Activated CD8-positive, alpha-beta T cell treated with anti-CD3 and anti-CD28 coated beads, Interleukin-2, amount 10 ng/mL, durations not matched to agents 7 days and 5 days (primary cell): ENCODE results near the gene PTRH1. TPM values are rescaled to one million over a fixed set of nuclear protein-coding genes. Genes with fewer than 3 reads are reported as not detected.

Source experiments
- ATAC-seq: fragments of 150-1000 bp; cut with Tn5 transposase; one replicate; pipeline ENCODE4 v1.10.0; 2021; ENCODE audit warnings: moderate library complexity
- CTCF ChIA-PET: fragments of 350-600 bp; sonication (Branson Sonifier 250); formaldehyde crosslinking; loops from one replicate; lab custom pipeline; 2021; ENCODE audit warnings: antibody characterized with exemption; lab: Charles Lee
- POLR2A ChIA-PET: fragments of 350-600 bp; sonication (Branson Sonifier 250); formaldehyde crosslinking; loops from one replicate; lab custom pipeline; 2021; ENCODE audit warnings: antibody characterized with exemption; lab: Charles Lee
- DNase-seq: peaks from one replicate; pipeline ENCODE4 v3.0.0-alpha.2; 2020
- H3K27ac Mint-ChIP-seq: one replicate; pipeline ENCODE4 v1.8.0; 2021; ENCODE audit warnings: mild to moderate bottlenecking, mixed read lengths
- H3K27me3 Mint-ChIP-seq: one replicate; pipeline ENCODE4 v1.8.0; 2021; ENCODE audit warnings: low read depth, mixed read lengths
- H3K36me3 Mint-ChIP-seq: one replicate; pipeline ENCODE4 v1.8.0; 2021; ENCODE audit warnings: low read depth, mixed read lengths
- H3K4me1 Mint-ChIP-seq: one replicate; pipeline ENCODE4 v1.8.0; 2021; ENCODE audit warnings: low read depth, mixed read lengths
- H3K4me3 Mint-ChIP-seq: one replicate; pipeline ENCODE4 v1.8.0; 2021; ENCODE audit warnings: mild to moderate bottlenecking, mixed read lengths
- H3K9me3 Mint-ChIP-seq: one replicate; pipeline ENCODE4 v1.8.0; 2022; ENCODE audit warnings: mixed read lengths; ENCODE audit not compliant: insufficient read depth
- total RNA-seq, 2 experiments: library from RNA; stranded (reverse); gene quantifications; one replicate each; pipeline ENCODE4 v1.2.3, GENCODE V29; 2021

PTRH1 gene
- total RNA-seq, 2 experiments from 2014 or later = 10.2 to 14.1 TPM

DNA sequence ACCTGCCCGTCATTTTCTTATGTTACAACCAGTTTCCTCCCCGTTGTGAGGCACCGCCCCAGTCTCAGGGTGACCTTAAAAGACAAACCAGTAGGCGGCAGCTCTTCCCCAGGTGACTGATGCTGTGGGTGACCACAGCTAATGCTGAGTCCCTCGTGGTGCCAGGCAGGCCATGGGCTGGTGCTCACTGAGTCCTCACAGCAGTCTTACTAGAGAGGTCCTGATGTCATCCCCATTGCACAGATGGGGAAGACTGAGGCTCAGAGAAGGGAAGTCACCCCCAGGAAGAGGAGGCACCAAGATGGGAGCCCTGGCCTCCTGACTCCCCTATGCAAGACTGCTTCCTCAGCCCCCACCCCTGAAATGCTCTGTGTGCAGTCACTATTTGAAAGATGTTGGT is 7.7 kb downstream of the PTRH1 start:
- Mint-ChIP-seq H3K27me3 (no peaks in the 10 kb centered on the region), H3K36me3 (peaks cover 3% of the 10 kb centered on the region), H3K4me3 (no peak overlapping the region), H3K4me1 (peaks cover 29% of the 10 kb centered on the region), H3K27ac (no peak overlapping the region), H3K9me3 (no peaks in the 10 kb centered on the region)
- CTCF ChIA-PET = interaction anchor here (1.6 kb wide), 1 partner anchor 27 kb away, joined by 8 read pairs; the partner anchor contains the start of gene TOR2A
- POLR2A ChIA-PET = no interaction called here
- DNase-seq (peak; percentile 57), ATAC-seq (peak; percentile 58)

DNA sequence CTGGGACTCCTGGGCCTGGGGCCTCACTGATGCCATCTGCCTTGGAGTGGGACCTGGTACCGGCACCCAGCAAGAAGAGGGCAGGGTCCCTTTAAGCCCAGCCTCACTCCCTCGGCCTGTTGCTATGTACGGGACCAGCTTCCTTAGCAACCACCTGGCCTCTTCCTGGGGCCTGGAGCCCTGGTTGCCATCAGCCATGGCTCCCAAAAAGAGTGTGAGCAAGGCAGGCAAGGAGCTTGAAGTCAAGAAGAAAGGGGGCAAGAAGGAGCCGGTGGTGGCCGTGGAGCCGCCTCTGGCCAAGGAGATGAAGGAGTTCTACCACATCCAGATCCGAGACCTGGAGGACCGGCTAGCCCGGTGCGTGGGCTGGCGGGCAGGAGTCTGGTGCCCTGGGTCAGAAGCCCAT is 8.6 kb downstream of the PTRH1 start, which contains the start of gene CFAP157:
Gene CFAP157 (plus strand): TSS at position 153 of the 406 bp plus-strand sequence. CDS start 44 bp downstream, at position 197.
- Mint-ChIP-seq H3K27me3 (no peaks in the 10 kb centered on the region), H3K9me3 (no peaks in the 10 kb centered on the region), H3K36me3 (peaks cover 3% of the 10 kb centered on the region), H3K4me3 (no peak within 1 kb of the TSS), H3K4me1 (peaks cover 29% of the 10 kb centered on the region), H3K27ac (no peak within 1 kb of the TSS)
- CTCF ChIA-PET = no interaction called here
- ATAC-seq (no peak), DNase-seq (no peak)
- POLR2A ChIA-PET = interaction anchor here (2.3 kb wide), 1 partner anchor 28 kb away, joined by 8 read pairs; no protein-coding TSS in a partner anchor

DNA sequence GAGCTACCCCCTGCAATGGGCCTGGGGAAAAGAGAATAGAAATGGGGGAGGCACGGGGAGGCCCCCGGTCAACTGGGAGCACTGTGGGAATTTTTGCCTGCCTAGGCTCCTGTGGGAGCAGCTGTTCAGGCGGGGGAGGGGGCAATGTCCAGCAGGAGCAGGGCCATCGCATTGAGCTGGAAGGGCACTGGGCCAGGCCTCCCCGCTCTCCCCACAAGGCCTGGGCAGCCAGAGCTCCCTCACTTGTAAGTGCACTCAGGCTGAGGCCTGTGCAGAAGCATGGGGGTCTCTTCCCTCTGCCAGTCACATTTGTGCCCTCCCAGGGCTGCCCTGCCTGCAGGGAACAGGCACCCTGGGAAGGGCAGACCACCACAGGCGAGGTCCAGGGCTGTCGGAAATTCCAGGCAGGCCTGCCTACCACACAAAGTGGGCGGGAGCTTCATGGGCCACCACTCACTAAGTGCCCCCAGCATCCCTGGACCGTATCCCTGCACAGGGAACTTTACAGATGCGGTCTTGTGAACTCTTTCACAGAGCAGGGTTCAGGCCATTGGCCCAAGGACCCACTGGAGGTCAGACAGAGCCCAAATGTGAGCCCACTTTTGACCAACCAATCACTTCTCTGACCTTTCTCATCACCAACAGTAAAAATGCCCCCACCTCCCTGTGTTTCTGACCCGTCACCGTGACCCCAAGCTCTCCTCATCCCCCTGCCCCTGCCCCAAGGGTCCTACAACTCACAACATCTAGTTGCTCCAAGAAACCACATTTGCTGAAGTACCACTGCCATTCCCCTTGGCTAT is 9.7 kb downstream of the PTRH1 start:
- Mint-ChIP-seq H3K27ac (no peak overlapping the region), H3K4me3 (no peak overlapping the region), H3K36me3 (peaks cover 3% of the 10 kb centered on the region), H3K4me1 (peaks cover 19% of the 10 kb centered on the region), H3K9me3 (no peaks in the 10 kb centered on the region), H3K27me3 (no peaks in the 10 kb centered on the region)
- DNase-seq (no peak), ATAC-seq (no peak)
- ChIA-PET POLR2A (interaction anchor here (0.8 to 2.3 kb wide), 3 partner anchors 9 to 255 kb away, joined by 3 to 8 read pairs (median 8); partner anchors contain the start of genes LRSAM1, PTRH1, RPL12 and TTC16), CTCF (interaction anchor here (1.5 kb wide), 1 partner anchor 29 kb away, joined by 7 read pairs; the partner anchor contains the start of gene TOR2A)

DNA sequence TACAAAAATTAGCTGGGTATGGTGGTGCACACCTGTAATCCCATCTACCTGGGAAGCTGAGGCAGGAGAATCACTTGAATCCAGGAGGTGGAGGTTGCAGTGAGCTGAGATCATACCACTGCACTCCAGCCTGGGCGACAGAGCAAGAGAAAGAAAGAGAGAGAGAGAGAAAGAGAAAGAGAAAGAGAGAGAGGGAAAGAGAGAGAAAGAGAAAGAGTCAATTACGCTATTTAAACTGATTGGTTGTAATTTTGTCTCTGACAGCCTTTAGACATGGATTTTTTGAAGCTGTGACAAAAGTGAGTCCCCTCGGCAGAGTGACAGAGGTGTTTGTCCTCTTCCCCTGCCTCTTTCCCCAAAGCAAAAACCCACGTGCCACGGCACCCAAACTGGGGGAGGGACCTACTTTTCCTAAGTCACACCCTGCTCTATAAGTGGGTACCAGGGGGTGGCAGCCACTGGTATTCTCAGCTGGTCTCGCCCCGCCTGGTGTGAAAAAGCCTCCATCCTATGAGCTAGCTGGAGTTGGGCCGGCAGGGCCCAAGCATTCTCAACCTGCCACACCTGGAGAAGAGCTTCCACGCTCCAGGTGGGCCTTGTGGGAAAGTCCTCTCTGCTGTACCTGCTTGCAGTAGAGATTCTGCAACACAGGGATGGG is 12.0 kb downstream of the PTRH1 start:
- CTCF ChIA-PET = interaction anchor here (0.9 to 1.7 kb wide), 2 partner anchors 31 to 177 kb away, joined by 3 to 4 read pairs; partner anchors contain the start of gene TOR2A
- no peaks in the 10 kb centered on the region for H3K9me3 Mint-ChIP-seq

DNA sequence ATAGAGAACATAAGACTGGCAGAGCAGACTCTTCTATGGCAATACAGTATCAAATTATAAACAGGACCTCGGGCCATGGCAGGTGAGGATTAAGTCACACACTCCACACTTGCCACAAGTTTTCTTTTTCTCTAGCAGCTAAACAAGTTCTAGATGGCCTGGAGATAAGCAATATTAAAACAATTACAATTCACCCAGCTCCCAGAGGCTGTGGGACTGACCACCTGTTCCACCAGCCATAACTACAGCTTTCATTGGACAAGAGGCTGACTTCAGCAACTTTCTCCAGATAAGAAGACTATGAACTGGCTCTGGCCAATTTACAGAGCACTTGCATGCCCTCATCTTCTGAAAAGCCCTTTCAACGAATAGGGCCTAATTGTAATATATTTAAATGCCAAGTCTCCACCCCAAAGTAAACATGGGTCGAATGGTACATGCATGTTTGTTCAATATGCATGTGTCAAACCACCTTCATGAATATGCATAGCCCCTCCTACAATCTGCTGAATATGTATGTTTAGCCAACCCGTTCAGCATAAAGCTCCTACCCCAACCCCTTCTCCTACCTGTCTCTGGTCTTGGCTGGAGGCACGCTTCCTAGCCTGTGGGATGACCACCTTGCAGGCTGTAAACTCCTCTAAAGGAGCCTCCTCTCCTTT is 14.7 kb downstream of the PTRH1 start:
- no peak overlapping the region for H3K27ac Mint-ChIP-seq
- H3K36me3 Mint-ChIP-seq = no peaks in the 10 kb centered on the region
- no peak for ATAC-seq
- no peak overlapping the region for H3K4me3 Mint-ChIP-seq
- H3K9me3 Mint-ChIP-seq = no peaks in the 10 kb centered on the region
- peaks cover 11% of the 10 kb centered on the region for H3K4me1 Mint-ChIP-seq
- no peak for DNase-seq
- POLR2A ChIA-PET = no interaction called here
- H3K27me3 Mint-ChIP-seq = no peaks in the 10 kb centered on the region
- CTCF ChIA-PET = interaction anchor here (1.3 kb wide), 1 partner anchor 34 kb away, joined by 7 read pairs; the partner anchor contains the start of gene TOR2A

More for the DNA sequence above, 12.0 kb downstream of the PTRH1 start:
- ATAC-seq (no peak), DNase-seq (no peak)
- Mint-ChIP-seq H3K4me3 (no peak overlapping the region), H3K27me3 (no peaks in the 10 kb centered on the region), H3K36me3 (no peaks in the 10 kb centered on the region), H3K4me1 (peaks cover 23% of the 10 kb centered on the region), H3K27ac (no peak overlapping the region)
- POLR2A ChIA-PET = interaction anchor here (2.1 kb wide), 1 partner anchor 12 kb away, joined by 8 read pairs; the partner anchor contains the start of genes PTRH1 and TTC16

DNA sequence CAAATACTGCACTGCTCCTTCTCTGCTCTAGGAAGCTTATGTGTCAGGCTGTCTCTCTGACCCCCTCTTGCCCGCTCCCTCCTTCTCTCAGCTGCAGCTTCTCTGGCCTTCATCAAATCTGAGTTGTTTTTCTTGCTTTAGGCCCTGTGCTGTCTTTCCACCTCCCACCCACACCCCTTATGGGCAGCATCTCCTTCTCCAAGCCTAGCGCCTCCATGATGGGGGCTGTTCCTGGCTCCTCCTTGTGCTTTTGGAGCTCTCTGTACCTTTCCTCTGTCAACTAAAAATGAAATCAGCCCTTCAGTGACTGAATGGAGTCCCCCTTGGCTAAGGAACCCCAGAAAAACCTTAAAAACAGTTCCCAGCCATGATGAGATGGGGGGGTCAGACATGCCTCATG is 15.3 kb downstream of the PTRH1 start:
- no peak for ATAC-seq
- DNase-seq = no peak
- Mint-ChIP-seq H3K27me3 (no peaks in the 10 kb centered on the region), H3K9me3 (no peaks in the 10 kb centered on the region), H3K4me3 (no peak overlapping the region), H3K27ac (no peak overlapping the region), H3K36me3 (no peaks in the 10 kb centered on the region), H3K4me1 (peaks cover 11% of the 10 kb centered on the region)
- POLR2A ChIA-PET = no interaction called here
- CTCF ChIA-PET = interaction anchor here (1.3 kb wide), 1 partner anchor 35 kb away, joined by 7 read pairs; the partner anchor contains the start of gene TOR2A

DNA sequence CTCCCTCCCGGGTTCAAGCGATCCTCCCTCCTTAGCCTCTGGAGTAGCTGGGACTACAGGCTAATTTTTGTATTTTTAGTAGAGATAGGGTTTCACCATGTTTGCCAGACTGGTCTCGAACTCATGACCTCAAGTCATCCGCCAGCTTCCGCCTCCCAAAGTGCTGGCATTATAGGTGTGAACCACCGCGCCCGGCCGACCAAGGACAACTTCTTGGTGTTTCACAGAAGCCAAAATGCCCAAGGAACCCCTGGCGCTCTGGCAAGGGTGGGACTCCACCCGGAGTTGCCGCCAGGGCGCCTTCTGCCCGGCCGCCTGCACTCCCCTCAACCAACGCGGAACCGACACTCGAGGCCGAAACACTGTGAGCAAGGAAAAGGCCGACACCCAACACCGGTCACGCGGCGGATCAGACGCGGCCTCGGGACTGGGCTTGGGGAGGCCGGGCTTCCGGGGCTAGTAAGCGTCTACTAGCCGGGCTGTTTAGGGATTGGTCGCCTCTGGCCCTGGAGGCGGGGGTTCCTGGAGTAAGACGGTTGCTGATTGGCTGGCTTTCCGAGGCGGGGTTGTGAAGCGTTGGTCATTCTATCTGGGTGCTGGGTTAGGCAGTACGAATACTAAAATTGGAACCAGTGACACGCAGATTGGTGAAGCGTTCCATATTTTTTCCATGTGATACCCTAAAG is 16.3 kb downstream of the PTRH1 start:
- Mint-ChIP-seq H3K9me3 (no peaks in the 10 kb centered on the region), H3K4me3 (peak overlapping the region; percentile 54), H3K27me3 (no peaks in the 10 kb centered on the region), H3K36me3 (no peaks in the 10 kb centered on the region), H3K27ac (peak overlapping the region; percentile 69), H3K4me1 (peaks cover 11% of the 10 kb centered on the region)
- POLR2A ChIA-PET = no interaction called here
- CTCF ChIA-PET = no interaction called here
- ATAC-seq (peak; percentile 99), DNase-seq (peak; percentile 89)

DNA sequence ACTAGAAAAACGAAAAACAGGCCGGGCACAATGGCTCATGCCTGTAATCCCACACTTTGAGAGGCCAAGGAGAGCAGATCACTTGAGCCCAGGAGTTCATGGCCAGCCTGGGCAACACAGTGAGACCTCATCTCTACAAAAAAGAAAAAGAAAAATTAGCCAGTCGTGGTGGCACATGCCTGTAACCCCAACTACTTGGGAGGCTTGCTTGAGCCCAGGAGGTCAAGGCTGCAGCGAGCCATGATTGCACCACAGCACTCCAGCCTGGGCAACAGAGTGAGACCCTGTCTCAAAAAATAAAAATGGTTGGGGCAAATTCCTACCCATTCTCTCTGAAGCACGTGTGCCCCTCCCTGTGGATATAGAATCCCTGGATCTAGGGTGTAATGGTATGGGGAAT is 17.1 kb downstream of the PTRH1 start:
- H3K27me3 Mint-ChIP-seq = no peaks in the 10 kb centered on the region
- no peak overlapping the region for H3K4me3 Mint-ChIP-seq
- ChIA-PET POLR2A (no interaction called here), CTCF (interaction anchor here (1.4 kb wide), 1 partner anchor 171 kb away, joined by 3 read pairs; no protein-coding TSS in a partner anchor)
- DNase-seq (no peak), ATAC-seq (no peak)
- H3K27ac Mint-ChIP-seq = no peak overlapping the region
- peaks cover 11% of the 10 kb centered on the region for H3K4me1 Mint-ChIP-seq
- H3K36me3 Mint-ChIP-seq = no peaks in the 10 kb centered on the region
- no peaks in the 10 kb centered on the region for H3K9me3 Mint-ChIP-seq

DNA sequence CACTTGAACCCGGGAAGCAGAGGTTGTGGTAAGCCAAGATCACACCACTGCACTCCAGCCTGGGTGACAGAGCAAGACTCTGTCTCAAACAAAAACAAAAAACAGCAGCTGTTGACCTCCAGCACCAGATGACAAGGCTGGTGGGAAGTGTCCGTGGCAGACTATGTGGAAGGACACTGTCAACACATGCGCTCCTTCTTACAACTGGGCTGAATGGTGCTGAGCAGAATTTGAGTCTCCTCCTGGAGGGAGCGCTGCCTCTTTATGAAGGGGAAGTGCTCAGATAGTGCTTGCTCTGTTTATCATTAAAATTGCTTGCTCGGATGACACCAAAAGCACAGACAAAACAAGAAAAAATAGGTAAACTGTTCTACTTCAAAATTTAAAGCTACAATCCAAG is 17.9 kb downstream of the PTRH1 start:
- Mint-ChIP-seq H3K4me1 (peaks cover 11% of the 10 kb centered on the region), H3K9me3 (no peaks in the 10 kb centered on the region), H3K4me3 (no peak overlapping the region), H3K27ac (no peak overlapping the region), H3K27me3 (no peaks in the 10 kb centered on the region), H3K36me3 (no peaks in the 10 kb centered on the region)
- no peak for ATAC-seq
- DNase-seq = no peak
- ChIA-PET CTCF (interaction anchor here (0.7 to 1.4 kb wide), 2 partner anchors 37 to 172 kb away, joined by 3 read pairs; partner anchors contain the start of gene TOR2A), POLR2A (no interaction called here)

DNA sequence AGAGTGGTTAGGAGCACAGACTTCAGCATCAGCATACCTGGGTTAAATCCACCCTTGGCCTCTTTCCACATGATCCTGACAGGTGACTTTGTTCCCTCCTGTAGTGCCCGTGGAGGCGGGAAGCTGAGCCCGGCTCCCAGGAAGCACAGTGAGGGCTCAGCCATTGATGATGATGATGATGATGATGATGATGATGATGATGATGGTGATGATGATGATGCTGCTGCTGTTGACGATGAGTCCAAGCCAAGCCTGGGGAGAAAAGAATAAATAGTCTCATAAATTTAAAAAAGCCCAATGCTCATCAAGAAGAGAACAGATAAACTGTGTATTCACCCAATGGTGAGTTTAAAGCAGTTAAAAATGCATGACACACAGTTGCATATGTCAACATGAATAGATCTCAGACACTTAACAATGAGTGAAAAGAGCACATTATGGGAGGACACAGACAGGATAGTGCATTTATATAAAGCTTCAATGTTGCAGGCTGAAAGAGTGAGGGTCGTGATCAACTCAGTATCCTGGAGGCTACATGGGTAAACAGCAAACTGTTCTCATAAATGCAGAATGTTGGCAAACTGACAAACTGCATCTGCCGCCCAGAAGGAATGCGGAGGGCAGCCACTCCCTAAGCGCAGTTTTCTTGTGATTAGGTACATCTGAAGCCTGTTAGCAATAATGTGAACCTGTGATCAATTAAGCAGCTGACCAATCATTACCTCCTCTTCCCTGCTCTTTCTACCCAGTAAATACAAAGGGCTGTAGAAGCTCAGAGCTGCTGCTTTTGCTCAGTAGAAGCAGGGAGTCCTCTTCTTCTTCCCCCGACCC is 20.4 kb downstream of the PTRH1 start:
- H3K27me3 Mint-ChIP-seq = no peaks in the 10 kb centered on the region
- H3K4me1 Mint-ChIP-seq = peaks cover 11% of the 10 kb centered on the region
- CTCF ChIA-PET = no interaction called here
- no peak for DNase-seq
- POLR2A ChIA-PET = no interaction called here
- ATAC-seq = no peak
- H3K9me3 Mint-ChIP-seq = no peaks in the 10 kb centered on the region
- H3K4me3 Mint-ChIP-seq = no peak overlapping the region
- no peaks in the 10 kb centered on the region for H3K36me3 Mint-ChIP-seq
- H3K27ac Mint-ChIP-seq = no peak overlapping the region
